Inflammatory macrophage treated with lipopolysaccharide for 1 hour (primary cell): Measurements from ENCODE around the gene NCK2.
"Not testable (repeated sequence)": the region's sequence is repeated elsewhere in the genome, so short reads cannot be mapped to it uniquely, and the experiment has no call there.

ENCODE experiments used
- DNase-seq, 2 donors: peaks; one replicate each; pipeline ENCODE4 v3.0.0-alpha.2; 2020 to 2022

The NCK2 gene

DNA sequence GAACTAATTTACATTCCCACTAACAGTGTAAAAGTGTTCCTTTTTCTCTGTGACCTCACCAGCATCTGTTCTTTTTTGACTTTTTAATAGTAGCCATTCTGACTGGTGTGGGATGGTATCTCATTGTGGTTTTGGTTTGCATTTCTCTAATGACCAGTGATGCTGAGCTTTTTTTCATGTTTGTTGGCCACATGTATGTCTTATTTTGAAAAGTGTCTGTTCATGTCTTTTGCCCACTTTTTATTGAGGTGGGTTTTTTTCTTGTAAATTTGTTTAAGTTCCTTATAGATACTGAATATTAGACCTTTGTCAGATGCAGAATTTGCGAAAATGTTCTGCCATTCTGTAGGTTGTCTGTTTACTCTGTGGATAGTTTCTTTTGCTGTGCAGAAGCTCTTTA is 153.0 kb downstream of the NCK2 start:
- not testable (repeated sequence) for DNase-seq

DNA sequence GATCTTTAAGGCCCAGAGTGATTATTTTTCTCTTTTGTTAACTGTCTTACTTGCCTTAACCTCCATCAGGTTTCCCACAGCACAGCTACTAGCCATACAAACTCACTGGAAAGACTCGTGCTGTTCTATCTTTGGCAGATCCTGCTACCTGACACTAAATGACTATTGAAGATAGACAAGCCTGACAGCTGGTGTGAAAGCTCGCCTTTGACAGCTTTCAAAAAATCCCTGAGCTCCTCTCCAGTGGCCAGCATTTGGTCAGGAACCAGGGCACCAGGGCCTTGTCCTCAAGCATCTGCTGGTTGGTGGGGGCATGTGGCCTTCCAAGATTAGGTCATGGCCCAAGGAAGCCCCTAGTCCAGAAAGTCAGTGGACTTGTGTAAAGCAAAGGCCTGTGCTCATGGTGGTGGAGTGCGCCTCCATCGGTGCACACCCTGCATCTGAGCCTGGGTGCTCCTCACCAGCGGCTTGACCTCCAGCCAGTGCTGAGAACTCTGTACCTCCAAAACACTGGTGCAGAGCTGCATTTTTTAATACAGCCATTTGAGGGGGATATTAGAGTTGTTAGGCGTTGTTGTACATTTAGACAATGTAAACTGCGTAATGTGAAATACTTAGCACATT is 158.5 kb downstream of the NCK2 start:
- no peak for DNase-seq

- DNase-seq, result no peak
Measured at GRCh38 chr2:105904938-105905337, 160.2 kb downstream of the NCK2 start.

GRCh38 chr2:105906481-105906880 is 161.8 kb downstream of the NCK2 start:
- DNase-seq, result no peak

DNA sequence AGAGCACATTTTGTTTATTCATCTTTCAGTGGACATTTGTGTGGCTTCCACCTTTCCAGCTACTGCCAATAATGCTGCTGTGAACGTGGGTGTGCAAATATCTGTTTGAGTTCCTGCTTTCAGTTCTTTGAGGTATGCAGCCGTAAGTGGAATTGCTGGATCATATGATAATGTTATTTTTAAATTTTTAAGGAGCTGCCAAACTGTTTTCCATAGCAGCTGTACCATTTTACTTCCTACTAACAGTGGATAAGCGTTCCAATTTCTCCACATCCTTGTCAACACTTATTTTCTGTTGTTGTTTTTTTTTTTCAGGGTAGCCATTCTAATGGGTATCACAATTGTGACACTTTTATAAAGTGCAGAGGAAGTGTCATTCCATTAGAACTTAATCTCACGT is 162.5 kb downstream of the NCK2 start:
- DNase-seq, result no peak

DNA sequence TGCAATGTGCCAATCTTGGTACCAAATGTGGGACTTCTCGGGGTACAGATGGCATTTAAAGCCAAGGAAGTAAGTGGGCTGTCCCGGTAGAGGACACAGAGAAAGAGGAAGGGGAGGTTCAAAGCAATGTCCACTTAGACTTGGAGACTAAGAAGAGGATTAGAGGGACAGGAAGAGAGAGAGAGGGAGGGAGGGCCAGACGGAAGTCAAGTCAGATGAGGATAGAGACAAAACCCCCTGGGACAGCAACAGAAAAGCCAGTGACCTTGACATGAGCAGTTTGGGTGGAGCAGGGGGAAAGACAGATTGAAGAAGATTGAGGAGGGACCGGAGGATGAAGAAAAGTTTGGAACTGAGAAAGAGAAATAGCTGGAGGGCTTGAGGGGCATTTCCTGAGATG is 164.5 kb downstream of the NCK2 start:
- no peak for DNase-seq

DNA sequence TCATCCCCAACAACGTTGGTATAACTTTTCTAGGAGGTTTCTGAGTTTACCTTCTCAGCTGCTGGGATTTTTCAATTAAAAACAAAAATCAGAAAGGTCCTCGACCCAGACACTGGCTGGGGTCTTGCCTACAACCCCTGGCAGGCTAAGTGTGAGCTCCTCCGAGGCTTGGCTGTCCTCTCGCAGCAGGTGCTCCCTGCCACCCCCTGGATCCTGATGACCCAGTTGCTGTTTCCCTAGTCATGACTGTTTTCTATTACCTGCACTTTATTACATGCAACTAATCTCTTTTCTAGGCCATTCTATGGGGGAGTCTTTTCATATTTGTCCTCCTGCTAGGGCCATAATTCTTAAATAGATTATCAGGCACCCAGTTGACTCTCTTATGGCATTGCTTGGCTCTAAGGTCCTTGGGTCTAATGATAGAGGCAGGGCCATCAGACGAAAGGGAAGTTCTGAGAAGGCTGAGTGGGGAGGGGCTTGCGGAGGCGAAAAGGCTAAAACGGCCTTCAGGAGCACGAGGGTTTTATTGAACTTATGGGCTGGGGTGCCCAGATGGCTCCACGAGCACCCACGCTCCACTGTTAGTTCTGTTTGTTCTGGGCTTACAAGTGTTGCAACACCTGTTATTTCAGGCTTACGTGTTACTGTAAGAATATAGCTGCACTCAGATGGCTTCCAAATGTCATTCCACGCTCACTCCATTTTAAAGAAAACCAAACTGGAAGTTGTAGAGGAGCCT is 166.0 kb downstream of the NCK2 start:
- DNase-seq, result no peak

DNA sequence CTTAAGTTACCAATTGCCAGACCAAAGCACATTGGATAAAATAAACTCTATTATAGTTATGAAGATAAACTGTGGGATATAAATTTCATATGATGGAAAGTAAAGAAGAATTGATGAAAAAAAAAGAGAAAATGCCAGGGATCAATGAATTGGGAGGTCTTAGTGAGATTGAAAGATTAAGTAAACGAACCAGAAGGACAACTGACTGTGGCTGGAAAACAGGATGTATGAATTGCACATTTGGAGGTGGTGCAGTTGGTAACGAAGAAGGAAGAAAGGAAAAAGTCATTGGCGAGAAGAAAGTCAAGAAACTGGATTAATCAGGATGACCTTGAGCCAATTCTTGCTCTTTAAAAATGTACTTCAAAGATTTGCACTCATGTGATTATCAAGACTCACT is 166.7 kb downstream of the NCK2 start:
- no peak for DNase-seq

DNA sequence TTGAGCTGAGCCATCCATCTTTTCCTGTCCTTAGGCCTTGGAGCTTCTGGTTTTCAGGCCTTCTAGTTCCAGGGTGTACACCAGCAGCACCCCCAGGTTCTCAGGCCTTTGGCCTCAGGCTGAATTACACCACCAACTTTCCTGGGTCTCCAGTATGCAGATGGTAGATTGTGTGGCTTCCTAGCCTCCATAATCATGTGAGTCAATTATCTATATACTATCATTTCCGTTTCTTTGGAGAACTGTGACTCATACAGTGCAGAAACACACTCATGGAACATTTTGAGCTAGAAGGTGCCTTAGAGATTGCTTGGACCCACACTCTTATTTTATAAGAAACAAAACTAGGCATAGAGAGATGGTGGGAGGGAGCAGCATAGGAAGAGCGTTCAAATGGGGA is 167.4 kb downstream of the NCK2 start:
- DNase-seq, result no peak

DNA sequence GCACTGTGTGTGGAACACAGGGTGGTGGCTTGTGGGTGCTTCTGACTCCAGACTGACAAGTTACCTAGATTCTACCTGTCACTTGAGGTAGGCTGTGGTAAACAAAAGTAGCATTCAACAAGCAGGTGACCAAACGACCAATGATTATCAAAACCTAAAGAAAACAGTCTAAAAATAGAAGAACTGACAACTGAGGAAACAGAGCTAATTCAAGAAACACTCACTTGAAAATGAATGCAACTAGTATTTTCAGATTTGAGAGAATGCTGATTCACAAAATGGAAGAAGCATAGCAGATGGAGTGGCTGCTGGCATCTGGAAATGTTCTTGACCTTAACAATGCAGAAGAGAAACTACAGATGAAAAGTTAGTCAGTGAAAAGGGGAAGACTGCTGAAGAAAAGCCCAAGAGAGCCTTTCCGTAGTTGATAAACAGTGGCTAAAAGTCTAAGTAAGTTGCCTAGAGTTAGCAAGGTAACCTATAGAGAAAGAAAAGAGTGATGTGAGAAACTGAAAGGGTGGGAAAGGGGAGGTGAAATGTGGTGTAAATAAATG is 170.4 kb downstream of the NCK2 start:
- peak in 1 of 2 donors; percentile 9 for DNase-seq

- peak; percentile 68 to 90 for DNase-seq
Measured at GRCh38 chr2:105917226-105917625, 172.5 kb downstream of the NCK2 start.

DNA sequence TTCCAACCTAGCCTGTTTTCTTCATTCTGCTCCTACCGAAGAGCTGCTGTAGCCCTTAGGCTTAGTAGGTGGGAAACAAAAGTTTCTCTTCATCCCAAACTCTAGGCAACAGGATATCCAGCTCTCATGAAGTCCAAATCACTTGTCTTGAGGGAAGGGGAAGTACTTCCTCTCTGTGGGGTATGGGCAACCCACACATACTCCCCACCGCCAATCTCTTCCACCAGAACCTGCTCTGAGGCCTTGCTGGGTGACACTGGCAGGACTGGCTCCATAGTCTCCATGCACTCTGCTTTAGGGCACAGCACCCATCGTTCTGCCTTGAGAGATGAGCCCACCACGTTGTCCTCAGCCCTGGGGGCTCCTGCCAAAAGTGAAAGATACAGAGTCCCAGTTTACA is 173.0 kb downstream of the NCK2 start:
- peak in 1 of 2 donors; percentile 16 for DNase-seq

GRCh38 chr2:105919191-105919811 is 174.6 kb downstream of the NCK2 start:
- no peak for DNase-seq

DNA sequence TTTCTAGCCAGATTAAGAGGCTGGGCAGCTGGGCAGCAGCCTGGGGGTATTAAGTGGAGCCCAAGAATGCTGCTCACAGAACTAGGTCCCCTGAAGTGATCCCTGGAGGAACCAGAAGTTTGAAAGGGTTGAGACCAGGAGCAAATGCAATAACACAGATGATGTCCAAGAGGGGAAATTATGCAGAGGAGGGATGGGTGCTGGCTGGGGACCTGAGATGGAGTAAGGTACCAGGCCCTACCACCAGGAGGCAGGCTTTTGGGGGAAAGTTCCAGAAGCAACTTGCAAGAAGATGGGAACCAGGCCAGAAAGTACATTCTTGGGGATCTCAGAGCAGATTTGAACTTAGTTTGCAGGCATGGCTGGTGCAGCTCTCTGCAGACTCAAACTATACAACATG is 175.1 kb downstream of the NCK2 start:
- DNase-seq, result peak; percentile 22 to 46

GRCh38 chr2:105924271-105924670 is 179.6 kb downstream of the NCK2 start:
- no peak for DNase-seq

- DNase-seq, result no peak
Measured at GRCh38 chr2:105924932-105925331, 180.2 kb downstream of the NCK2 start.

- DNase-seq, result no peak
Measured at GRCh38 chr2:105925390-105925789, 180.7 kb downstream of the NCK2 start.

- DNase-seq, result peak in 1 of 2 donors; percentile 47
Measured at GRCh38 chr2:105926960-105927678, 182.4 kb downstream of the NCK2 start.

DNA sequence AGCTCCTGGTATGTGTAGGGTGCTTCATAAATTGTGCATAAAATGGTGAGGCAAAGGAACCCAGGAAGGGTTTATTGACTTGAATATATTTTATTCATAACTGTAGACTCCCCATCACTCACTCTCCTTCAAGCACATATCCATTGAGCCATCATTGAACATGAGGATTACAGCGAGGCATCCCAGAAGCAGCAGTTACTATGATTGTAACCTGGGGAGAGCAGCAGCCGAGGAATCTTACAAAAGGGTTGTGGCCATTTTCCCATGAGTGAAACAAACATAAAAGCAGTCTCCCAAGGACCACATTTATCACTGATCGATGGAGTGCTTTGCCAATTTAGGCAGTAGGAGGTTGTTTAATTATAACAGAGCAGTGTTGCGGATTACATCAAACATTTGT is 183.4 kb downstream of the NCK2 start:
- DNase-seq, result no peak

DNA sequence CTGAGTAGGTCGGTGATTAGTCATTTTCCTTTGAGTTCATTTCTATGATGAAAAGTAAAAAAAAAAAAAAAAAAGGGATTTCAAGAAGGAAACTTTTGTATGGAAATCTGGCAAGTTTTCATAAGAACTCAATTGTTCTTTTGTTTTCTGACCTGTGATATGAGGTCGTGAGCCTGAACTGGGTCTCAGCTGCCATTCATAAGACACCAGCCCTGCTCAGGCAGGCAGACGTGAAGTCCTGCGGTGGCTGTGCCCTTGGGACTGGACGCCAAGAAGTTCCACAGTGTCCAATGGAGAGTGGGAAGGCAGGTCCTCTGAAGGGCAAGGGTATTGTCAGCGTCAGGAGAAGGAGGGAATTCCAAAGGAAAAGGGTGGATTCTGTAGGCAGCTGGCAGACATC is 183.9 kb downstream of the NCK2 start:
- no peak for DNase-seq

DNA sequence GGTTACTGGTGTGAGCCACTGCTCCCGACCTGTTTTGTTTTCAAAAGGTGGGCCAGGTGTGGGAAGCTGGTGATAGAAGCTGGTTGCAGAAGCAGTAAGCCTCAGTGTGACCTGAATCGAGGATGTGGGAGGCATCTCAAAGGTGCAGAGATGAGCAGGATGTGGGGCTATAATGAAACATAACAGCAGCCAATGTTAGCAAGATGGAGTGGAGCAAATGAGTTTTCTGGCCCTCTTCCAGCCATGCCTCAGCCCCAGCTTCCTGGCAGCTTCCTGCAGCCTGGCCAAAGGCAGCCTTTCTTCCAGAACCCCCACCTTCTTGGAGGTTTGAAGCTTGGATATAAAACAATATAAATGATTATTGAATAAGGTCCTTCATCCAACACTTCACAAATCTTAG is 184.8 kb downstream of the NCK2 start:
- DNase-seq, result no peak

- DNase-seq, result no peak
Measured at GRCh38 chr2:105932582-105932981, 187.9 kb downstream of the NCK2 start.

- DNase-seq, result no peak
Measured at GRCh38 chr2:105933906-105934305, 189.2 kb downstream of the NCK2 start.
